Measurements from ENCODE around the gene DLST.
A peak's percentile ranks its signal among the peaks of the same experiment; 100 is the strongest.

The DLST gene

GRCh38 chr14:74881431-74882102 lies at the start of gene DLST:
Gene DLST, plus strand, starts transcription at chr14:74881916. Its CDS starts 38 bp downstream, at chr14:74881954.
- DNase-seq (ENCODE audit: low spot score), result peak; percentile 98

GRCh38 chr14:74832849-74833248 lies 48.9 kb upstream of the DLST start:
- DNase-seq (ENCODE audit: low spot score), result no peak

GRCh38 chr14:74834692-74835392 lies 46.9 kb upstream of the DLST start:
- DNase-seq (ENCODE audit: low spot score), result no peak

- no peak for DNase-seq (ENCODE audit: low spot score)
Measured at GRCh38 chr14:74835645-74836250, 46.0 kb upstream of the DLST start.

GRCh38 chr14:74836251-74836960 lies 45.3 kb upstream of the DLST start:
- DNase-seq (ENCODE audit: low spot score), result no peak

GRCh38 chr14:74838166-74838565 lies 43.5 kb upstream of the DLST start:
- no peak for DNase-seq (ENCODE audit: low spot score)

- no peak for DNase-seq (ENCODE audit: low spot score)
Measured at GRCh38 chr14:74840603-74841030, 41.1 kb upstream of the DLST start.

- no peak for DNase-seq (ENCODE audit: low spot score)
Measured at GRCh38 chr14:74841230-74842207, 40.2 kb upstream of the DLST start.

GRCh38 chr14:74843653-74844052 lies 38.1 kb upstream of the DLST start:
- no peak for DNase-seq (ENCODE audit: low spot score)

- DNase-seq (ENCODE audit: low spot score), result no peak
Measured at GRCh38 chr14:74846168-74846567, 35.5 kb upstream of the DLST start.

- DNase-seq (ENCODE audit: low spot score), result no peak
Measured at GRCh38 chr14:74846968-74847665, 34.6 kb upstream of the DLST start.

- no peak for DNase-seq (ENCODE audit: low spot score)
Measured at GRCh38 chr14:74848768-74849167, 32.9 kb upstream of the DLST start.

- DNase-seq (ENCODE audit: low spot score), result no peak
Measured at GRCh38 chr14:74852922-74853530, 28.7 kb upstream of the DLST start.

- DNase-seq (ENCODE audit: low spot score), result no peak
Measured at GRCh38 chr14:74853581-74853980, 28.1 kb upstream of the DLST start.

- no peak for DNase-seq (ENCODE audit: low spot score)
Measured at GRCh38 chr14:74855021-74855420, 26.7 kb upstream of the DLST start.

GRCh38 chr14:74855945-74856344 lies 25.8 kb upstream of the DLST start:
- DNase-seq (ENCODE audit: low spot score), result no peak

- DNase-seq (ENCODE audit: low spot score), result no peak
Measured at GRCh38 chr14:74856366-74856765, 25.4 kb upstream of the DLST start.

- DNase-seq (ENCODE audit: low spot score), result no peak
Measured at GRCh38 chr14:74858022-74858421, 23.7 kb upstream of the DLST start.

GRCh38 chr14:74859757-74860552 lies 21.8 kb upstream of the DLST start:
- DNase-seq (ENCODE audit: low spot score), result no peak

Measured in iPS-NIHi11 (cell line).